OCI-M2 (cell line): ENCODE measurements around the gene PTPN22.
"Not testable (repeated sequence)": the region's sequence is repeated elsewhere in the genome, so short reads cannot be mapped to it uniquely, and the experiment has no call there.

ENCODE experiments used
- DNase-seq: peaks from one replicate; lab custom pipeline; 2025; ENCODE audit not compliant: unreplicated experiment; lab: John Stamatoyannopoulos, UW

Gene PTPN22

DNA sequence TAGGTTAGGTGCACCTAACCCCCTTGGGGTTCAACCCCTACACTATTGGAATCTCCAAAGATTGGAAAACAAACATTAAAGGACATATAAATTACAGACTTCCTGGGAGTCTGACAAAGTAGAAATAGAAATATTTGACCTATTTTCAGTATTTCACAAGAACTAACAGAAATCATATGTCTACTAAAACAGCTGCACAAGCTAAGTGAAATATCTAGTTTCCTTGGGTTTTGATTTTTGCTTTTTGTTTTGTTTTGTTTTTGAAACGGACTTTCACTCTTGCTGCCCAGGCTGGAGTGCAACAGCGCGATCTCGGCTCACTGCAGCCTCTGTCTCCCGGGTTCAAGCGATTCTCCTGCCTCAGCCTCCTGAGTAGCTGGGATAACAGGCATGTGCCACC lies 18.8 kb downstream of the PTPN22 start:
- DNase-seq = not testable (repeated sequence)

DNA sequence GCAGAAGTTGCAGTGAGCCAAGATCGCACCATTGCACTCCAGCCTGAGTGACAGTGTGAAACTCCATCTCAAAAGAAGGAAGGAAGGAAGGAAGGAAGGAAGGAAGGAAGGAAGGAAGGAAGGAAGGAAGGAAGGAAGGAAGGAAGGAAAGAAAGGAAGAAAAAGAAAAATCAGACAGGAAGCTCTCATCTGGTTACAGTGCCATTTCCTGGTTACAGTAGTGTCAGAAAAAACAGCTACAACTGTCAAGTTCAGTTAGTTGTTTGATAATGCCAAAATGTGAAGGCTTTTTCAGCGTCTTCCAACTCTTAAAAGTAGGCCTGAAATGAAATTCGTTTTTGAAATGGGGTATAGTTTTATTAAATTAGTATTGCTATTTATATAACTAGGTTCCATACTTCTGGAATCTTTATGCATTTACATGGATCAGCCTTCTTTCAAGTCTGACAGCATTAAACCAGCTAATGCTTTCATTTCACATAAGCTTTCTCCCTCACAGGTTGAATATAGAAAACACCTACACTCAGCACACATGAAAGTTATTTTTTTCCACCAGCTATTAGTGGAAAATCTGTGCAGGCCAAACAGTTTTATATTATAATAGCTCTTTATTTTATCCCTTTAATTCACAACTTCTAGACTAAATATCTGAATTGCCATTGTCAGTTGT lies 21.2 kb downstream of the PTPN22 start:
- DNase-seq = no peak

DNA sequence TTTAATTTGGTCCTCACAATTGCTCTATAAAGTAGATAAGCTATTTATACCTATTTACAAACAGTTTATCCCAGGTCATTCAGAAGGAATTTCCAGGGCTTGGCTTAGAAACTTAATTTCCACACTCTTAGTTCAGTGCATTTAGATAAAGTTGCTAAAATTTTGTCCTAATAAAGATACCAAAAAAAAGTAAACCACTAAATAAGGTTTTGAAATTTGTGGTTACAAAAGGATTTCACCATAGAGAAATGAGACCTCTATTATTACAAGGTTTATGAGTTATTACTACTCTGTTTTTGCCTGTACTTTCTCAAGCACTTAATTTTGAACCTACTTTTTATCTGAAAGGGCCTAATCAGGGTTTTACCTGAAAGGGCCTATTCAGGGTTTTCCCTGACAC lies 22.4 kb downstream of the PTPN22 start:
- DNase-seq = no peak

DNA sequence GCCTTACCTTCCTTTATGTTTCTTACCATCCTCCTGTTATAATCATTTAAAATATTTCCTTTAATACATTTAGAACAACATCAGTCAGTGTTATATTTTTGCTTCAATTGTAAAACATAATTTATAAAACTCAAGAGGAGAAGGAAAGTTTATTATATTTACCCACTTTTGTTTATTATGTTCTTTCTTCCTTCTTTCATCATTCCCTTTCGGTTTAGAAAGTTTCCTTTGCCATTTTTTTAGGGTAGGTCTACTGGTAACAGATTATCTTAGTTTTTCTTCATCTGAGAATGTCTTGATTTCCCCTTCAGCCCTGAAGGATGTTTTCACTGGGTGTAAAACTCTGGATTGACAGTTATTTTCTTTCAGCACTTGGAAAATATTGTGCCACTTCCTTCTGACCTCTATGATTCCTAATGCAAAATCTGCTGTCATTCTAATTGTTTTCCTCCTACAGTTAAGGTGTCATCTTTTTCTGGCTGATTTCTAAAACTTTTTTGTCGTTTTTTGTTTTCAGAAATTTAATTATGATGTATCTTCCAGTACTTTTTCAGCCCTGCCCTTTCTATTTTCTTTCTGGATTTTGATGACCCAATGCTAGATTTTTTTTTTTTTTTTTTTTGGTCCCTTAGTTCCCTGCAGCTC lies 25.0 kb downstream of the PTPN22 start:
- DNase-seq = no peak

DNA sequence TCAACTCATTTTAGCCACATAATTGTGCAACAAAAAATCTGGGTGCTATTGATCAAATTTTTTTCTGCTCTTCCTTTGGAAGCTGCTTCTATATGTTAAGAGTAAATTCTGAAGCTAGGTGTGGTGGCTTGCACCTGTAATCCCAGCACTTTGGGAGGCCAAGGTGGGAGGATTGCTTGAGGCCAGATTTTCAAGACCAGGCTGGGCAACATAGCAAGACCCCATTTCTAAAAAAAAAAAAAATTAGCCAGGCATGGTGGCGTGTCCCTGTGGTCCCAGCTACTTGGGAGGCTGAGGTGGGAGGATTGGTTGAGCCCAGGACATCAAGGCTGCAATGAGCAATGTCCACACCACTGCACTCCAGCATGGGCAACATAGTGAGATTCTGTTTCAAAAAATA lies 35.0 kb downstream of the PTPN22 start:
- no peak for DNase-seq

DNA sequence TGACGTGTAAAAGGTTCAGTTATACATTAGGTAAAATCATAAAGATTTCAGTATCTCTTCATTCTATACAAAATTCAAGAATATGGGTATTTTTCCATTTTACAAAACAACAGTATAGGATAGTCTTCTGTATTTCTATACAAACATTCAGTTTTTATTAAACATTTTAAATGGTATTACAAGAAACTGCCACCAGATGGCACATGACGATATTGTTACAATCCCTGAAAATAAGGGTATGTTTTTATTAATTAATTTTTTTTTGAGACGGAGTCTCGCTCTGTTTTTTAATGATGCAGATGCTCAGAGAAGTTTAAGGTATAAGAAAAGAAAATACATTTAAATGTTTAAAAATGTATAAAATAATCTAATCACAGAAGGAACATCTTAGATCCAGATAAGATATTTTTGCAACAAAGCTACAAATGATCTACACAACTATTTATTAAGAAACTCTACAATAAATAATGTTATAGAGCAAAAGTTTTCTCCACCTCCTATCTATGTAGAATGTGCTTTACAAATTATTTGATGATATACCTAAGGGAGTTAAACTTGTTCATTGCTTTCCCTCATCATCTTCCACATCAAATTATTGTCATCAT lies 35.7 kb downstream of the PTPN22 start:
- DNase-seq = no peak

DNA sequence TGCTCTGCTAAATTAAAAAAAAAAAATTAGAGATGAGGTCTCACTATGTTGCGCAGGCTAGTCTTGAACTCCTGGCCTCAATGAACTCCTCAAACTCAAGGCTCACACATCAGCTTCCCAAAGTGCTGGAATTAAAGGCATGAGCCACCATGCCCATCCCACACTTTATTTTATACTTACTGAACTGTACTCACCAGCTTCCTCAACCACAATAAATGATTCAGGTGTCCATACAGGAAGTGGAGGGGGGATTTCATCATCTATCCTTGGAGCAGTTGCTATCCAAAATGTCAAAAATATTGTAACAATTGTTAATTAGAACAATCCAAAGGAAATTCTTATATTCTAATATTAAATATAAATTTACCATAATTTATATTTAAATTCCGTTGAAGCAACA lies 36.8 kb downstream of the PTPN22 start:
- no peak for DNase-seq

DNA sequence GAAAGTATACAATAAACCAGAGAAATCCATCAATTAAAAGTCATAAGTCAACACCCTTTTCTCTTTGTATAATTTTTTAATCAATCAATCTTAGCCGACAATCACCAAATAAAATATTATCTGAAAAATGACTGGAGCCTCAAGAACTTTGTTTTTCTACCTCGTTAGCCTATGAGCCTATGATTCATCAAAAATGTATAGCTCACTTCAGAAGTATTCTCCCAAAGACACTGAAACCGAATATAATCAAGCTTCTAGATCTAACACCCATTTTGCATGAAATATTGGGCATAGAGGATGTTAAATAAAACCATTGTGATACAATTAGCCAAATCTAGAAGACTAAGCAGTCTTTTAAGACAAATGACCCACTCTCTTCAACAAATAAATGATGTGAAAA lies 41.5 kb downstream of the PTPN22 start:
- DNase-seq = no peak

DNA sequence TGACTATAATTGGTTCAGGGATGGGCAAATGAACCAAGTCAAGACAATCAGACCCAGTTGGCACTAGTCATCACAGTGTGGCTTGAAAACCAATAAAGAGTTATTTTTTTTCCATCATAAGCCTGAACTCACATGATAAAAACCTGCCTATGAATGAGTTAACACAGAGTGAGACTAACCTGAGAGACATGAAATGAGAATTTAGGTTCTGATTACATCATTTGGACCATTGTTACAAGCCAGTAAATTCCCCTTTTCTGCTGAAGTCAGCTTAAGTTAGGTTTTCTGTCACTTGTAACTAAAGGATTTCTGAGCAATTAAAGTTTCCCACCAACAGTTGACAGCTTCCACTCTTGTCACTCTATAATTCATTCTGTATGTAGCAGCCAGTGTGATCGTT lies 49.6 kb downstream of the PTPN22 start:
- DNase-seq = no peak

DNA sequence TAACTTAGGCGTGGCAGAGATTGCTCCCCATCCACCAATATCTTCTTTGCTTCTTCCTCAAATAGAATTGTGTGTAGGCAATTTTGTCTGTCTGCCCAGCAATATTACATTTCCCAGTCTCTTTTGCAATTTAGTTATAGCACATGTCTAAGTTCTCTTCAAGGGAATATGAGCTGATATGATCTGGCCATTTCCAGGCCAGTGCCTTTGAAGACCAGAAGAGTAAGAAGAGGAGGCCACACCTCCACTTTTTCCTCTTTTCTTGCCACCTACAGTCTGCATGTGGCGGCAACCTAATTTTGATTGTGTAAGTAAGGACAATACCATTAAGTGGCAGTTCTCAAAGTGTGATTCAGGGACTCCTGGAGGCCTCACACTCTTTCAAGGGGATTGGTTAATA lies 52.9 kb downstream of the PTPN22 start:
- no peak for DNase-seq

DNA sequence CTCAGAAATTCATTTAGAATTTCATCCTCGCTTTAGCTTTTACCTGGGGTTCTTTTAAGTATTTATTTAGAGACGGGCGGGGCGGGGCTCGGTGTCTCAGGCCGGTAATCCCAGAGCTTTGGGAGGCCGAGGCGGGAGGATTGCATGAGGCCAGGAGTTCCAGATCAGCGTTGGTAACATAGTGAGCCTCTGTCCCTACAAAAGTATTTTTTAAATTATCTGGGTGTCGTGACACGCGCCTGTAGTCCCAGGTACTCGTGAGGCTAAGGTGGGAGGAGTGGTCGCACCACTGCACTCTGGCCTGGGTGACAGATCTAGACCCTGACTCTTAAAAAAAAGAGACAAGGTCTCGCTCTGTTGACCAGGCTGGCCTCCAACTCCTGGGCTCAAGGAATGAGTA lies 58.3 kb downstream of the PTPN22 start:
- DNase-seq = no peak

DNA sequence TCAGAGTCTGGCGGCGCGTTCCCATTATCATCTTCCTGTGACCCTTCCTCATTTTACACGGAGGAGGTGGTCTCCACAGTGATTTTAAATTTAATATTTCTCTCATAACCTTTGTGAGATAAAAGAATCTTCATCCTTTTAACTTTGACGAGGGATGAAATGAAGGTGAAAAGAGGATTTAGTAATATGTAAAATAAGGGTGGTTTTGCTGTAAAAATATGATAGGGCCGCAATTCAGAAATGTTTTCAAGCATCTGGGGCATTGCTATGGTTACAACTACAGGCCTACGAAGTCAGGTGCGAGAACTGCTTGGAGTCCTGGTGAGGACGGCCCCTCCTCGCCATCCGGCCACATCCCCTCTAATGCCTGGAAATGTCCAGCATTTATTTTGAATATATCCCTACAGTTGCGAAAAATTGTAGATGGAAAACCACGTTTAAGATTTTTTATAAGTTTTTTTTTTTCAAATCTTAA lies 58.8 kb downstream of the PTPN22 start:
- no peak for DNase-seq

DNA sequence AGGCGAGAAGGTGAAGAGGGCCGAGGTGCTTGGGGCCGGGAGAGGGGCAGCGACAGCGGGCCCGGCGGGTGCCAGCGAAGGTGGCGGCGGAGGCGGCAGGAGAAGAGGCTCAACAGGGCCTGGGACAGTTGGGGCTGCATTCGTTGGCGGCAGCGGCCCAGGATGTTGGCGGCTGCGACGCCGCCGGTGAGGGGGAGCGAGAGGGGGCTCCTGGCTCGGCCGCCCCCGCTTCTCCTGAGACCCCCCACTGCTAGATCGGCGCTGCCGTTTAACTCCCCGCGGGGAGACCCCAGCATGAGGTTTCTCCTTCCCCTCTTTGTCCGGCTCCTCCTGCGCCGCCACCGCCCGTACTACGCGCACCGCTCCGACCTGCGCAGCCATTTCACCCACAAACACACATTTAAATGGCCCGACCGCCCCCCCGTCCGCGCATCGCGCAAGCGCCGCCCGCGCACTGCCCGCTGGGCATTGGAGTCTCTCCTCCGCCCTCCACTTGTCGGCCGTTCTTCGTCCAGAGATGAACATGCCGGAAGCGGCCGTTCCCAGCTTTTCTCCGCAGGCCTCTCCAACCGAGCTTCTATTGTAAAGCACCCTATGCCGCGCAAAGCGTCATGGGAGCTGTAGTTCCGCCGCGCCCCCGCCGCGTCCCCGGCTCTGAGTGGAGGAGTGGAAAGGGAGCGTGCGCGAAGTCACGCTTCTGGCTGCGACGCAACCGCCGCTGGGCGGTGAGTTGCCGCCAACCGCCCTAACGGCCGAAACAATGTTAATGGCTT lies 59.4 kb downstream of the PTPN22 start, which contains the start of gene RSBN1:
RSBN1 (minus strand) TSS at position 589 of the 773 bp plus-strand sequence; CDS start at position 525, 64 bp downstream.
- DNase-seq = peak; percentile 72

DNA sequence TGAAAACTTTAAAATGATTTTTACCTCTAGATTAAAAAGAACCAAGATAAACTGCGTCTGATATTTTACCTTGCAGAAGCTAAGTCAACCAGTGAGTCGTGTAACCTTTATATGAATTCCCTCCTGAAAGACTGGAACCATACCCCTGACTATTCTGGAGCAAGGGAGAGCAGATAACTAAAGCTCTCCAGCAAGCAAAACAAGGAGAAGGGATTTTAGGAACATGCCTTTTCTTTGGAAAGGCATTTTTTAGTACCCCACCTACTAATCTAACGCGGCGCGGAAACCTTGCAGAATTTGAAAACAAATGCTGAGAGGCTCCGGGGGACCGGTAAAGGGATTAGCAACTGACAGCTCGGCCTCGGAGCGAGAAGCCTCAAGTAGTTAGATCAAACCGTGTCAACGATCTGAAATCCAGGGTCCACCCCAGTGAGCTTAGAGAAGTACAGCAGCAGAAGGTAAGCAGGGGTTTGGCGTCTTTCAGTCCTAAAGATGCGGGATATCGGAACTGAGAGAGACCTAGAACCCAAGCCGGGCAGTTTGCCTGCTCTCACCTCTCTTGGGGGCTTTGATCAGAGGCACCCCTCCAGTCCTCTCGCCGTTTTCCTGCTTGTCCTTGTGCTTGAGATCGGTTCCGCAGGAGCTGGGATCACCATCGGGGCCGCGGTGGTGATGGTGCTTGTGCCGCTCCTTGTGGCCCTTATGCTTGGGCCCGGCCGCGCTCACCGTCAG lies 60.2 kb downstream of the PTPN22 start:
- no peak for DNase-seq

DNA sequence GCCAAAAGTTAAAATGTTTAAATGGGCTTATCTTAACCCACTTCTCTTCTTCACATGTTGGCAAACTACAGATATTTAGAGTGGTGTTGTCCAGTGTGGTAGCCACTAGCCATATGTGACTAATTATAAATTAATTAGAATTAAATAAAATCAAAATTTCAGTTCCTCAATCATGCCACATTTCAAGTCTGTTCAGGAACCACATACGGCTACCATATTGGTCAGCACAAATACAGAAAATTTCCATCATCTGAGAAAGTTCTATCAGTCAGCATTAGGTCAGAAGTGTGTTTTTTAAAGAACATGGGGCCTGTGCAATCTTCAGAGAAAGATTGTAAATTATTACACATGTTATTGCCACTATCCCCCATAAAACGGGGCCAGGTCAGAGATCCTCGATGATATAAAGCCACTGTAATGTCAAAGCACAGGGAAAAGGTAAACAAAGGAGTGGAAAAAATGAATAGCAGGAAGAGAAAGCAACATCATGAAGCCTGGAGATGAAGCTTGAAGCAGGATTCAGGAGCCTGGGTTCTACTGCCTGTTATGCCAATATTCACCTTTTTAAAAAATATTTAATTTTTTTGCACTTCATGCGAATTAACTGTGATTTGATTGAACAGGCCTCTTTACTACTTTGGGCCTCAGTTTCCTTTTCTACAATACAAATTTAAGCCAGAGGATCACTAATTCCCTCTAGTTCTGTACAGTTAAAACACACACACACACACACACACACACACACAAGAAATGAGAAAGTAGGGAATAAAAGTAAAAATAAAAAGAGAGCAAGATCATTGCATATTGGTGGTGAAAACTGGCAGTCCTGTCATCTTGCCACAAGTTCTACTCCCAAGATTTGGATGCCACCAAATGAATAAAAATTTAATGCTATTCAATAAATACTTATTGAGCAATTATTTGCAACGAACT lies 61.6 kb downstream of the PTPN22 start:
- DNase-seq = no peak

DNA sequence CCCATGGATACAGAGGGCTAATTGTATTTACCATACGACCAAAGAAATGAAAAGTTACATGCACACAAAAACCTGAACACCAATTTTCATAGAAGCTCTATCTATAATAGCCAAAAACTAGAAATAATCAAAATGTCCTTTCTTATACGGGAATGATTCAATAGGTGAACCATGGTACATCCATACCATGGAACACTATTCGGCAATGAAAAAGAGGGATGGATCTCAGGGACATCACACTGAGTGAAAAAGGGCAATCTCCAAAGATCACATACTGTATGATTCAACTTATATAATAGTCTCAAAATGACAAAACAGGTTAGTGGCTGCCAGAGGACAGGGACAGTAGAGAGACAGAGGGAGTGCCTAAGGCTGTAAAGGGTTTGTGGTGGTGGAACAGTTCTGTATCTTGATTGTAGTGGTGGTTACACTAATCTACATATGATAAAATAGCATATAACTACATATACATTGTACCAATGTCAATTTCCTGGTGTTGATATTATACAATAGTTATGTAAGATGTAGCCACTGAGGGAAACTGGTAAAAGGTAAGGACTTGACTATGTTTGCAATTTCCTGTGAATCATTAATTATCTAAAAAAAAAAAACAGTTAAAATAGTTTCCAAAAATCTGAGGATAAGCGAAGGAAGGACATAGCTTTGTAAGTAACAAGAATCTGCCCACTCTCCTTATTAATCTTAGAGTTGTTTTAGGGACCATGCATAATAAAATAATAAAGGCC lies 62.9 kb downstream of the PTPN22 start:
- DNase-seq = no peak

DNA sequence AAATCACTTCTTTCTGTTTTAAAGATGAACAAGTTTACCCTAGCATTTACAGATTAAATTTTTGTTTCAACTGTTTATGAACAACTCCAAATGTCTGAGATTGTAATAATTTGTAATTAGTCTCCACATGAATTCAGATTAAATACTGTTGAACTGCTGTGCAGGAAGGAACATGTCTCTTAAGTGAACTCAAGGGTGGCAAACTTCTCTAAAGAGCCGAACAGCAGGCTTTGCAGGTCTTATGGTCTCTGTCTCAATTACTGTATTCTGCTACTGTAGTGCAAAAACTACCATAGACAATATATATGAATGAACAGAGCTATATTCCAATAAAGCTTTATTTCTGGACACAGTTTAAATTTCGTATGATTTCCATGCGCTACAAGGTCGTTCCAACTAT lies 65.9 kb downstream of the PTPN22 start:
- no peak for DNase-seq

DNA sequence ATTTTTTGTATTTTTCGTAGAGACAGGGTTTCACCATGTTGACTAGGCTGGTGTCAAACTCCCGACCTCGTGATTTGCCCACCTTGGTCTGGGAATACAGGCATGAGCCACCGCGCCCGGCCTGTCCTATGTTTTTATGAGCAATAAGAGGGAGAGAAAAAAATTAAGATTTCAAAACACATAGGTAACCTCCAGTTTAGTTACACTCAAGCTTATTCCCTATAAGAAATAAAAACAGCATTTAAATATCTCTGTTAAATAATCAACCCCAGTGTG lies 66.3 kb downstream of the PTPN22 start:
- DNase-seq = no peak
